Neutrophil (primary cell): ENCODE data around the gene SLC6A9.

ENCODE experiments used
- H3K27ac ChIP-seq: fragments of 200-600 bp; sonication (generic); 2 replicates; pipeline ENCODE4 v1.5.1; 2016; ENCODE audit warnings: mild to moderate bottlenecking, moderate library complexity
- H3K27me3 ChIP-seq: fragments of 200-600 bp; sonication (generic); 2 replicates; pipeline ENCODE4 v1.6.0; 2016; ENCODE audit warnings: mild to moderate bottlenecking
- H3K36me3 ChIP-seq: fragments of 200-600 bp; sonication (generic); 2 replicates; pipeline ENCODE4 v1.5.1; 2017
- H3K4me1 ChIP-seq, 2 experiments: fragments of 200-600 bp in 1 of 2; sonication (generic) in 1 of 2; 1 replicate in 1 of 2; 2 replicates in 1 of 2; pipeline versions ENCODE4 v1.5.1 to v1.6.1; 2013 to 2016; ENCODE audit warnings: low read depth in 1 of 2, low read length in 1 of 2, mild to moderate bottlenecking in 1 of 2, moderate library complexity in 1 of 2; ENCODE audit not compliant: control insufficient read depth in 1 of 2, insufficient read depth in 1 of 2
- H3K4me3 ChIP-seq, 2 experiments: fragments of 200-600 bp in 1 of 2; sonication (generic) in 1 of 2; 1 replicate in 1 of 2; 2 replicates in 1 of 2; pipeline ENCODE4 v1.5.1; 2013 to 2016; ENCODE audit warnings: low read depth in 1 of 2, low read length in 1 of 2, mild to moderate bottlenecking in 1 of 2, moderate library complexity in 1 of 2
- H3K9me3 ChIP-seq: fragments of 200-600 bp; sonication (generic); 2 replicates; pipeline ENCODE4 v1.5.1; 2016
- TF ChIP-seq, protein P1 (sequence below): fragments of 200-600 bp; sonication (generic); IDR thresholded peaks from 2 replicates; pipeline ENCODE4 v1.5.1; 2016; ENCODE audit warnings: antibody characterized with exemption

Gene SLC6A9

DNA sequence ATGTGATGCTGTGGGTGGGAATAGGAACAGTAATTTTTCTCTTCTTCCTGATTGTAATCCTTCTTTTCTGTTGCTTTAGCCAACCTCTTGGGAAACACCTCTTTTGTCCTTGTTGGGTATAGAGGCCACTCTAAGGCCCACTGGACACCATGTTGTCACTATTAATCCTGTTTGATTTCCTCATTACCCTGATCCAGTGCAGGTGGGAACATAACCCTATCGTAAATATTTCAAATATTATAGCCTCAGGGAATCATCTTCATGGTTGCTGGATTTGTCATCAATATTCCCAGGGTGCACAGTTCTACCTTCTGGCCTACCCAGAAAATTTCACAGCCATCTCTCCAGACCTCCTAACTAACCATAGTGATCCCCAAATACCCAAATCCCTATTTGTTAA, 27.9 kb upstream of the SLC6A9 start:
- Histone ChIP-seq H3K27ac (no peak overlapping the region), H3K4me1 (no peaks in the 10 kb centered on the region), H3K36me3 (no peaks in the 10 kb centered on the region), H3K4me3 (no peak overlapping the region), H3K27me3 (no peaks in the 10 kb centered on the region), H3K9me3 (no peaks in the 10 kb centered on the region)
- TF ChIP-seq, protein P1, sequence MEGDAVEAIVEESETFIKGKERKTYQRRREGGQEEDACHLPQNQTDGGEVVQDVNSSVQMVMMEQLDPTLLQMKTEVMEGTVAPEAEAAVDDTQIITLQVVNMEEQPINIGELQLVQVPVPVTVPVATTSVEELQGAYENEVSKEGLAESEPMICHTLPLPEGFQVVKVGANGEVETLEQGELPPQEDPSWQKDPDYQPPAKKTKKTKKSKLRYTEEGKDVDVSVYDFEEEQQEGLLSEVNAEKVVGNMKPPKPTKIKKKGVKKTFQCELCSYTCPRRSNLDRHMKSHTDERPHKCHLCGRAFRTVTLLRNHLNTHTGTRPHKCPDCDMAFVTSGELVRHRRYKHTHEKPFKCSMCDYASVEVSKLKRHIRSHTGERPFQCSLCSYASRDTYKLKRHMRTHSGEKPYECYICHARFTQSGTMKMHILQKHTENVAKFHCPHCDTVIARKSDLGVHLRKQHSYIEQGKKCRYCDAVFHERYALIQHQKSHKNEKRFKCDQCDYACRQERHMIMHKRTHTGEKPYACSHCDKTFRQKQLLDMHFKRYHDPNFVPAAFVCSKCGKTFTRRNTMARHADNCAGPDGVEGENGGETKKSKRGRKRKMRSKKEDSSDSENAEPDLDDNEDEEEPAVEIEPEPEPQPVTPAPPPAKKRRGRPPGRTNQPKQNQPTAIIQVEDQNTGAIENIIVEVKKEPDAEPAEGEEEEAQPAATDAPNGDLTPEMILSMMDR: no peak

DNA sequence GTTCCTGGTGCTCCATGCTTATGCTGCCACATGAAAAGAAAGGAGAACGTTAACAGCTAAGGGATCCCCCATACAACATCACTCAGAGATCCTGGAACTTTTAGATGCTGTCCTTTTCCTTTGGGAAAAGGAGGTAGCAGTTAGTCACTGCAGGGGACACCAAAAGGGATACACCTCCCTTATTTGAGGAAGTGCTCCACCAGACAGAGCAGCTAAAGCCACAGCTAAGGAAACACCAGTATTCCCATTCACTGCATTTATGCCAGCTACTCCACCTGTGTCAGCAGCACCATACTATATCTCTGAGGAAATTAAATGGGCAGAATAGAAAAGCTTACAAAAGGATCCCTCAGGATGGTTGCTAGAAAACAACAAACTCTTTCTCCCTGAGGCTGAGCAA, 26.0 kb upstream of the SLC6A9 start:
- H3K27me3 ChIP-seq: no peaks in the 10 kb centered on the region
- TF ChIP-seq, protein P1: no peak

DNA sequence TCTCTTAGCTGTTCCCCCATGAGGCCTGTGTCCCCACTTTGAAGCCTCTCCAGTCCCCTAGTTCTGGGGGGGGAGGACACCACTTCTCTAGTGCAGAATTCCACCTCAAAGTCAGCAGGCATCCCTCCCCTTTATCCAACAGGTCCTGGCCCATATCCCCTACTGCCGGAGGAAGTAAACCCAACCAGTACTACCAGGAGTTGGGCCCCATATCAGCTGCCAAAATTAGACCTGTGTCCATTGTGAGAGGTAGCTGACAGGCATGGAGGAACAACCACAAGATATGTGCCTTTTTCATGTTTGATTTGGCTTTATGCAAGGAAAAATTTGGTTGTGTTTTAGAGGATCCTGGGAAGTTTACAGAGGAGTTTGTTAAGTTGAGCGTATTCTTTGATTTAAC, 22.1 kb upstream of the SLC6A9 start:
- no peak overlapping the region for H3K27ac ChIP-seq
- H3K4me3 ChIP-seq: no peak overlapping the region
- H3K27me3 ChIP-seq: no peaks in the 10 kb centered on the region
- TF ChIP-seq, protein P1: no peak
- H3K36me3 ChIP-seq: no peaks in the 10 kb centered on the region
- no peaks in the 10 kb centered on the region for H3K9me3 ChIP-seq
- H3K4me1 ChIP-seq: no peaks in the 10 kb centered on the region

More for the DNA sequence above, 26.0 kb upstream of the SLC6A9 start:
- Histone ChIP-seq H3K4me3 (no peak overlapping the region), H3K36me3 (no peaks in the 10 kb centered on the region), H3K4me1 (no peaks in the 10 kb centered on the region), H3K27ac (no peak overlapping the region), H3K9me3 (no peaks in the 10 kb centered on the region)

DNA sequence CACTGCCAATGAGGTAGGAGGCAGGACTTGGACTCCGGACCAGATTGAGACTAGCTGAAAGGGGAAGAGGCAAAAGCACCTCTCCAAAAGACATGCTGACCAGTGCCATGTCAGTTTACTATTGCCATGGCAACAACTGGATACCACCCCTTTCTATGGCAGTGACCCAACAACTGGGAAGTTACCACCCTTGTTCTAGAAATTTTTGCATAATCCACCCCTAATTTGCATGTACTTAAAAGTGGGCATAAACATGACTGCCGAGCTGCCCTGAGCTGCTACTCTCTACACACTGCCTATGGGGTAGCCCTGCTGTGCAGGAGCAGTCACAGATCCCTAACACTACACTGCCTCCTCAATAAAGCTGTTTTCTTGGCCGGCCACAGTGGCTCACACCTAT, 19.0 kb upstream of the SLC6A9 start:
- no peak overlapping the region for H3K27ac ChIP-seq
- H3K9me3 ChIP-seq: no peaks in the 10 kb centered on the region
- no peaks in the 10 kb centered on the region for H3K27me3 ChIP-seq
- TF ChIP-seq, protein P1: no peak
- no peak overlapping the region for H3K4me3 ChIP-seq
- H3K36me3 ChIP-seq: no peaks in the 10 kb centered on the region
- H3K4me1 ChIP-seq: no peaks in the 10 kb centered on the region

DNA sequence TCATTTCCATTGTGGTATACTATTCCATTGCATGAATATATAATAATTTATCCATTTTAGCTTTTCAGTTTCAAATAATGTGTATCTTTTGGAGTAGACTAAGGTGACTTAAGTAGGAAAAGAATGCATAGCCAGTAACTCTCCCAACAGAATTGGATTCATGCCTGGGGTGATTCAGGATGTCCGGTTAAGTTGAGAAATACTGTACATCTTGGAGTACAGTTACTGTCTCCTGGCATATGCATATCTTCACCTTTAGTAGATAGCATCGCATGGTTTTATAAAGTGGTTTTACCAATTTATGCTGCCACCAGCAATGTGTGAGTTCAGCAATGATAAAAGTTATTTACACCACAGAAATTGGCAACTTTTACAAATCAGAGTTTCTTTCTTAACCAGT, 18.6 kb upstream of the SLC6A9 start:
- H3K27ac ChIP-seq: no peak overlapping the region
- H3K27me3 ChIP-seq: no peaks in the 10 kb centered on the region
- TF ChIP-seq, protein P1: no peak
- H3K9me3 ChIP-seq: no peaks in the 10 kb centered on the region
- H3K4me1 ChIP-seq: no peaks in the 10 kb centered on the region
- no peaks in the 10 kb centered on the region for H3K36me3 ChIP-seq
- H3K4me3 ChIP-seq: no peak overlapping the region

DNA sequence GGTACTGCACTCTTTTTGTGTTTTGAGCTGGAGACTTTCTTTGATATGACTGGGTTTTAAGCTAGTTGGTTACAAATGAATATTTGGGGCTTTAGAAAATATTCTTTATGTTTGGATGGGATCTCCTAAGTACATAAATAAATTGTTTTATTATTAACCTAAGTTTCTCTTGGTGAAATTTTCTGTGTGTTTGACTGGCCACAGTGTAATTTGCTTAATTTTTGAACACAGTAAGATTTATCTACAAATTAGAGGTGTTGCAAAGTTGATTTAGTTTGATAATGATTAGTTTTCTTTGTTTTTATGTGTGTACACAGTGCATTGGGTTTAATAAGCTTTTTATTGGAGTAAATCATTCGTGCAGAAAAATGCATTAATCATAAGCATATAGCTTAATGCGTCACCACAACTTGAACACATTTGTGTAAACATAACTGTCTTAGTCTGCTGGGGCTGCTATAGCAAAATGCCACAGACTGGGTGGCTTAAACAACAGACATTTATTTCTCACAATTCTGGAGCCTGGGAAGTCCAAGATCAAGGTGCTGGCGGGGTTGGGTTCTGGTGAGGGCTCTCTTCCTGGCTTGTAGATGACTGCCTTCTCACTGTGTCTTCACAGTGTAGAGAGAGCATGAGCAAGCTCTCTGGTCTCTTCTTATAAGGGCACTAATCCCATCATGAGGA, 17.4 kb upstream of the SLC6A9 start:
- TF ChIP-seq, protein P1: no peak

More for the DNA sequence above, 17.4 kb upstream of the SLC6A9 start:
- Histone ChIP-seq H3K36me3 (no peaks in the 10 kb centered on the region), H3K4me3 (no peak overlapping the region), H3K9me3 (no peaks in the 10 kb centered on the region), H3K27ac (no peak overlapping the region), H3K4me1 (no peaks in the 10 kb centered on the region), H3K27me3 (no peaks in the 10 kb centered on the region)
